ENCODE data around the gene CCDC63. TPM values are rescaled to one million over a fixed set of nuclear protein-coding genes. Genes with fewer than 3 reads are reported as not detected.

Gene CCDC63
- total and polyA plus RNA-seq, 8 donors: not detected

DNA sequence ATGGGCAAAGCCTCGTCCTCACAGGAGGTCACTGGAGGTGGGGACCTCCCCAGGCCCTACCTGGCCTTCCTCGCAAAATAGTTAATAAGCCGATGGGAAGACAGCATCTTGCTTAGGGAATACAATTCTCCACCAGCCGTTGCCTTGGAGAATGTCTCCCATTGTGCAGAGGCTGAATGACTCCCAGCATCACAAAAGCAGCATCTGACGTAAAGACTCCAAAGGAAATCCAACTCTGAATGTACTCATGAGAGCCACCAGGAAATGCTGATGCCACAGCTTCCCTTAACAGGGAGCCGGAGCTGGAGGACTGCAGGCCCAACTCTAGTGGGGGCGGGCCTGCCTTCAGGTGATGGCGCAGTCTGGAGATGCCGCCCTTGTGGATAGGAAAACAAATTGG lies 15.5 kb downstream of the CCDC63 start:
- DNase-seq: no peak
- H3K27me3 ChIP-seq: no peaks in the 10 kb centered on the region
- intact Hi-C loops (cut with DNase I): no loop called here

DNA sequence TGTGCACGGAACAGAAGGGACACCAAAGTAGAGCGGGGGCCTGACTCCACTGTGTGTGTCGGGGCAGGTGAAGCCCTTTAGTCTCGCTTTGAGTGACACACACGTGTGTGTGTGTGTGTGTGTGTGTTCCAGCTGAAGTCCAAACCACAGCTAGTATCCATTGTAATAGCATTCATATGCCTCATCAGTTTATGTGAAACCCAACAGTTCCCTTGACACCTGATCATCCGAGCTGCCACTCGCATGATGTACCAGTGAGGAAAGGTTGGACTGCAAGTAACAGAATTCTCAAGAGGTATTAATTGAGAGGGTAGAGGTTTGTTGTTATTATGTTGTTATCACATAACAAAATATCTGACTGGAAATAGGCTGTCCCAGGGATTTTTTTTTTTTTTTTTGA lies 16.4 kb downstream of the CCDC63 start:
- TF ChIP-seq, protein P1, sequence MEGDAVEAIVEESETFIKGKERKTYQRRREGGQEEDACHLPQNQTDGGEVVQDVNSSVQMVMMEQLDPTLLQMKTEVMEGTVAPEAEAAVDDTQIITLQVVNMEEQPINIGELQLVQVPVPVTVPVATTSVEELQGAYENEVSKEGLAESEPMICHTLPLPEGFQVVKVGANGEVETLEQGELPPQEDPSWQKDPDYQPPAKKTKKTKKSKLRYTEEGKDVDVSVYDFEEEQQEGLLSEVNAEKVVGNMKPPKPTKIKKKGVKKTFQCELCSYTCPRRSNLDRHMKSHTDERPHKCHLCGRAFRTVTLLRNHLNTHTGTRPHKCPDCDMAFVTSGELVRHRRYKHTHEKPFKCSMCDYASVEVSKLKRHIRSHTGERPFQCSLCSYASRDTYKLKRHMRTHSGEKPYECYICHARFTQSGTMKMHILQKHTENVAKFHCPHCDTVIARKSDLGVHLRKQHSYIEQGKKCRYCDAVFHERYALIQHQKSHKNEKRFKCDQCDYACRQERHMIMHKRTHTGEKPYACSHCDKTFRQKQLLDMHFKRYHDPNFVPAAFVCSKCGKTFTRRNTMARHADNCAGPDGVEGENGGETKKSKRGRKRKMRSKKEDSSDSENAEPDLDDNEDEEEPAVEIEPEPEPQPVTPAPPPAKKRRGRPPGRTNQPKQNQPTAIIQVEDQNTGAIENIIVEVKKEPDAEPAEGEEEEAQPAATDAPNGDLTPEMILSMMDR (IDR thresholded peaks at IDR 0.05): no peak
- ATAC-seq: no peak
- intact Hi-C loops (cut with DNase I): no loop called here

More for the DNA sequence above, 15.5 kb downstream of the CCDC63 start:
- Histone ChIP-seq H3K4me3 (no peak overlapping the region), H3K36me3 (no peaks in the 10 kb centered on the region), H3K4me1 (peaks cover 0 to 3% of the 10 kb centered on the region in 2 donors), H3K9me3 (no peaks in the 10 kb centered on the region), H3K27ac (no peak overlapping the region)
- ATAC-seq: no peak
- TF ChIP-seq, protein P1 (IDR thresholded peaks at IDR 0.05): no peak

GRCh38 chr12:110865521-110865920 lies 18.7 kb downstream of the CCDC63 start:
- Histone ChIP-seq H3K4me1 (peaks cover 0 to 9% of the 10 kb centered on the region in 2 donors), H3K27ac (no peak overlapping the region), H3K4me3 (no peak overlapping the region), H3K36me3 (no peaks in the 10 kb centered on the region), H3K9me3 (no peaks in the 10 kb centered on the region), H3K27me3 (no peaks in the 10 kb centered on the region)
- peak; percentile 41 for ATAC-seq
- DNase-seq: no peak
- TF ChIP-seq, protein P1 (IDR thresholded peaks at IDR 0.05): no peak
- intact Hi-C loops (cut with DNase I): no loop called here

More for the DNA sequence above, 16.4 kb downstream of the CCDC63 start:
- H3K36me3 ChIP-seq: no peaks in the 10 kb centered on the region
- no peak for DNase-seq
- no peak overlapping the region for H3K4me3 ChIP-seq
- no peak overlapping the region for H3K27ac ChIP-seq
- H3K27me3 ChIP-seq: no peaks in the 10 kb centered on the region
- H3K9me3 ChIP-seq: no peaks in the 10 kb centered on the region
- peaks cover 0 to 3% of the 10 kb centered on the region in 2 donors for H3K4me1 ChIP-seq

DNA sequence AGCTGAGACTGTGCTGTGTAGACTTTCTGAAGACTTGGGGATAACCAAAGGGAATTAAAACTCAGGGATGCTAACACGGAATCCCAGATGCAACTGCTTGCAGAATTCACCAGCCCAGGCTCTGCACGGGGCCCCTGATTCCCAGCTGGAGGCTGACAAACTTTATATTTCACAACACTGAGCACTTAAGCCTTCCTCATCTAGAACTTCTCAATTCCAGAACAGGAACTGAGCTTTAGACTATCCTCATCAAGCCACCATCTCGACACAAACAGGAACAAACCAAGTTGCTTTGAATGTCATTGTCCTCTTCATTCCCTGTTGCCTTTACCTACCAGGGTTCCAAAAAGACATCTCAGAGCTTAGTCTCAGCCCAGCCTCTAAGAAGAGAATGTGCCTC lies 22.2 kb downstream of the CCDC63 start:
- Histone ChIP-seq H3K9me3 (no peaks in the 10 kb centered on the region), H3K27me3 (no peaks in the 10 kb centered on the region), H3K27ac (no peak overlapping the region), H3K36me3 (no peaks in the 10 kb centered on the region), H3K4me1 (peaks cover 0 to 7% of the 10 kb centered on the region in 2 donors), H3K4me3 (no peak overlapping the region)
- TF ChIP-seq, protein P1 (IDR thresholded peaks at IDR 0.05): no peak
- ATAC-seq (peak; percentile 66), DNase-seq (no peak)
- intact Hi-C loops (cut with DNase I): no loop called here

DNA sequence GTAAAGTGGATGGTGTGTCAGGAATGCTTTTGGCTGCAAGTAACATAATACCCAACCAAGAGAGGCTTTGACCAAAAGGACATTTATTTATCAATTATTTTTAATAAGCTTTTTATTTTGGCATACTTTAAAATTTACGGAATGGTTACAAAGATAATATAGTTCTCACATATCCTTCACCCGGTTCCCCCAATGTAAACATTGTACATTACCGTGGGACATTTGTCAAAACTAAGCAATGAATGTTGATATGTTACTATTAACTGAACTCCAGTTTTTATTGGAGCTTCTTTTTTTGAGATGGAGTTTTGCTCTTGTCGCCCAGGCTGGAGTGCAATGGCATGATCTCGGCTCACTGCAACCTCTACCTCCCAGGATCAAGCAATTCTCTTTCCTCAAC lies 23.0 kb downstream of the CCDC63 start:
- no peak for DNase-seq
- Histone ChIP-seq H3K27ac (no peak overlapping the region), H3K27me3 (no peaks in the 10 kb centered on the region), H3K4me3 (no peak overlapping the region), H3K36me3 (no peaks in the 10 kb centered on the region), H3K4me1 (peaks cover 0 to 7% of the 10 kb centered on the region in 2 donors), H3K9me3 (no peaks in the 10 kb centered on the region)
- ATAC-seq: no peak
- intact Hi-C loops (cut with DNase I): no loop called here
- TF ChIP-seq, protein P1 (IDR thresholded peaks at IDR 0.05): no peak

Measured in left lung (tissue), 10 donors.